Transverse colon (tissue), 4 donors: Measurements from ENCODE around the gene CYP4A11.
"Not testable (repeated sequence)": the region's sequence is repeated elsewhere in the genome, so short reads cannot be mapped to it uniquely, and the experiment has no call there.

ENCODE experiments used
- EP300 ChIP-seq: sonication (generic); formaldehyde crosslinking; IDR thresholded peaks from one replicate; pipeline ENCODE4 v1.6.1; 2017; ENCODE audit warnings: antibody characterized with exemption, low read depth
- POLR2A ChIP-seq: fragments of 450-650 bp; IDR thresholded peaks from one replicate; pipeline ENCODE4 v1.6.1; 2016; ENCODE audit warnings: antibody characterized with exemption, mild to moderate bottlenecking, moderate library complexity
- POLR2AphosphoS5 ChIP-seq, 3 donors: sonication (generic); formaldehyde crosslinking; IDR thresholded peaks; one replicate each; pipeline ENCODE4 v1.6.1; 2016; ENCODE audit warnings: antibody characterized with exemption in 3 of 3
- TF ChIP-seq, protein P1 (sequence below), 5 experiments: fragments of 200-600 bp in 3 of 5; fragments of 450-650 bp in 2 of 5; sonication (generic) in 3 of 5; IDR thresholded peaks; 1 replicate in 2 of 5; 2 replicates in 3 of 5; pipeline ENCODE4 v1.5.1; 2016 to 2017; ENCODE audit warnings: antibody characterized with exemption in 5 of 5, inconsistent platforms in 3 of 5, mild to moderate bottlenecking in 2 of 5, moderate library complexity in 1 of 5

DNA sequence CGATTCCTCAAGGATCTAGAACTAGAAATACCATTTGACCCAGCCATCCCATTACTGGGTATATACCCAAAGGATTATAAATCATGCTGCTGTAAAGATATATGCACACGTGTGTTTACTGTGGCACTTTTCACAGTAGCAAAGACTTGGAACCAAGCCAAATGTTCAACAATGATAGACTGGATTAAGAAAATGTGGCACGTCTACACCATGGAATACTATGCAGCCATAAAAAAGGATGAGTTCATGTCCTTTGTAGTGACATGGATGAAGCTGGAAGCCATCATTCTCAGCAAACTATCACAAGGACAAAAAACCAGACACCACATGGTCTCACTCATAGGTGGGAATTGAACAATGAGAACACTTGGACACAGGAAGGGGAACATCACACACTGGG lies 59.6 kb downstream of the CYP4A11 start:
- TF ChIP-seq, protein P1, sequence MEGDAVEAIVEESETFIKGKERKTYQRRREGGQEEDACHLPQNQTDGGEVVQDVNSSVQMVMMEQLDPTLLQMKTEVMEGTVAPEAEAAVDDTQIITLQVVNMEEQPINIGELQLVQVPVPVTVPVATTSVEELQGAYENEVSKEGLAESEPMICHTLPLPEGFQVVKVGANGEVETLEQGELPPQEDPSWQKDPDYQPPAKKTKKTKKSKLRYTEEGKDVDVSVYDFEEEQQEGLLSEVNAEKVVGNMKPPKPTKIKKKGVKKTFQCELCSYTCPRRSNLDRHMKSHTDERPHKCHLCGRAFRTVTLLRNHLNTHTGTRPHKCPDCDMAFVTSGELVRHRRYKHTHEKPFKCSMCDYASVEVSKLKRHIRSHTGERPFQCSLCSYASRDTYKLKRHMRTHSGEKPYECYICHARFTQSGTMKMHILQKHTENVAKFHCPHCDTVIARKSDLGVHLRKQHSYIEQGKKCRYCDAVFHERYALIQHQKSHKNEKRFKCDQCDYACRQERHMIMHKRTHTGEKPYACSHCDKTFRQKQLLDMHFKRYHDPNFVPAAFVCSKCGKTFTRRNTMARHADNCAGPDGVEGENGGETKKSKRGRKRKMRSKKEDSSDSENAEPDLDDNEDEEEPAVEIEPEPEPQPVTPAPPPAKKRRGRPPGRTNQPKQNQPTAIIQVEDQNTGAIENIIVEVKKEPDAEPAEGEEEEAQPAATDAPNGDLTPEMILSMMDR (IDR thresholded peaks at IDR 0.05), result not testable (repeated sequence)
- not testable (repeated sequence) for TF ChIP-seq POLR2AphosphoS5 (IDR thresholded peaks at IDR 0.05); POLR2A; EP300
